Measurements from ENCODE around the gene PNPLA7. TPM values are rescaled to one million over a fixed set of nuclear protein-coding genes. Genes with fewer than 3 reads are reported as not detected.

PNPLA7 gene
- total and polyA plus RNA-seq, 2 of the 8 experiments (the other 6 are each of a cell fraction or from before 2014, with no cell fraction given), result 0.35 to 0.47 TPM

DNA sequence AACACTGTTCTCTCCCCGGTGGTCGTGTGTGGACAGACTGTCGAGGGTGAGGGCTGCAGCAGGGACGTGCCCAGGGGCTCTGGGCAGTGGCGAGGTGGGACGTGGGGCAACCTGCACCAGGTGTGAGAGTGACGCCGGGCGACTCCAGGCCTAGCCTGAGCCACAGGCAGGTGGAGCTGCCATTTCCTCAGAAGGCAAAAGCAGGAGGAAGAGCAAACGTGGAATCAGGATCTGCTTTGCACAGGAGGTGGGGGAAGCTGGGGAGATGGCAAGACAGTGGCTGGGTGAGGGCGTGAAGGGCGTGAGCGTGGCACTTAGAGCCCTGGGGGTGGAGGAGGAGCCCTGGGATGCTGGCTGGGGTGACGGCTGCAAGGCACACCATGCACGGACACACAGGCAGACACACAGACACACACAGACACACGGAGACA lies 51.5 kb downstream of the PNPLA7 start:
- H2BK5ac ChIP-seq (ENCODE audit: low read depth, low read length), result no peak overlapping the region
- no peak overlapping the region for H2BK20ac ChIP-seq (ENCODE audit: low read length)
- no peaks in the 10 kb centered on the region for H3K79me1 ChIP-seq (ENCODE audit: low read depth, low read length)
- no peak overlapping the region for H2BK120ac ChIP-seq (replicated peaks; ENCODE audit: low read depth, low read length)
- H3K14ac ChIP-seq (ENCODE audit: insufficient read length), result no peak overlapping the region
- POLR2A ChIA-PET (ENCODE audit: partially characterized antibody), result no interaction called here
- no peak for DNase-seq (ENCODE audit: low read depth in 1 of 2, low spot score in 2 of 2)
- TF ChIP-seq, protein P1, sequence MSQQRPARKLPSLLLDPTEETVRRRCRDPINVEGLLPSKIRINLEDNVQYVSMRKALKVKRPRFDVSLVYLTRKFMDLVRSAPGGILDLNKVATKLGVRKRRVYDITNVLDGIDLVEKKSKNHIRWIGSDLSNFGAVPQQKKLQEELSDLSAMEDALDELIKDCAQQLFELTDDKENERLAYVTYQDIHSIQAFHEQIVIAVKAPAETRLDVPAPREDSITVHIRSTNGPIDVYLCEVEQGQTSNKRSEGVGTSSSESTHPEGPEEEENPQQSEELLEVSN (IDR thresholded peaks at IDR 0.05), result no peak
- H3K18ac ChIP-seq (ENCODE audit: extremely low read depth, low read length), result no peak overlapping the region
- no peak overlapping the region for H3K4me3 ChIP-seq (ENCODE audit: extremely low read depth in 1 of 4, insufficient read depth in 2 of 4, low read depth in 3 of 4, low read length in 4 of 4)
- H3K9ac ChIP-seq (replicated peaks in 1 of 4; ENCODE audit: extremely low read depth in 1 of 4, low read depth in 3 of 4, low read length in 3 of 4), result no peak overlapping the region
- 0 out of 2 replicates have a peak overlapping the region, but pooled peaks have one; percentile 68 for H2BK12ac ChIP-seq (ENCODE audit: low read depth, low read length)
- H4K5ac ChIP-seq (ENCODE audit: insufficient read length, low read depth, low read length), result no peak overlapping the region
- H3K36me3 ChIP-seq (ENCODE audit: control insufficient read depth in 2 of 4, insufficient read depth in 4 of 4, low read length in 3 of 4), result no peaks in the 10 kb centered on the region
- H3K56ac ChIP-seq (replicated peaks; ENCODE audit: insufficient read length, low read depth, low read length), result no peak overlapping the region
- no peak overlapping the region for H3K4me2 ChIP-seq (ENCODE audit: insufficient read depth in 1 of 2, low read depth in 2 of 2, low read length in 2 of 2)
- no peaks in the 10 kb centered on the region for H3K79me2 ChIP-seq (ENCODE audit: control insufficient read depth in 1 of 2, insufficient read depth in 2 of 2, low read length in 2 of 2)
- no peak overlapping the region for H4K8ac ChIP-seq (ENCODE audit: extremely low read depth, insufficient read depth, low read length)
- no peak overlapping the region for H4K91ac ChIP-seq (replicated peaks; ENCODE audit: insufficient read length, low read length)
- no peak overlapping the region for H3K23ac ChIP-seq (ENCODE audit: insufficient read length)
- FAIRE-seq, result no peak
- no peak overlapping the region for H2AFZ ChIP-seq (ENCODE audit: low read length)
- CTCF ChIA-PET (ENCODE audit: partially characterized antibody), result interaction anchor here (1.6 kb wide), 2 partner anchors 11 to 54 kb away, joined by 6 to 8 read pairs; no protein-coding TSS in a partner anchor
- H2BK15ac ChIP-seq (ENCODE audit: low read length), result no peak overlapping the region
- H3K9me3 ChIP-seq (ENCODE audit: insufficient read depth in 2 of 2, low read depth in 1 of 2, low read length in 1 of 2), result peaks cover 0 to 24% of the 10 kb centered on the region in 2 experiments; a peak in 1 of 4 replicates
- H3K27ac ChIP-seq (ENCODE audit: low read depth, low read length), result no peak overlapping the region
- no peak overlapping the region for H3K4ac ChIP-seq (replicated peaks; ENCODE audit: insufficient read length, low read depth, low read length)
- H3K27me3 ChIP-seq (replicated peaks in 1 of 4; ENCODE audit: control insufficient read depth in 3 of 4, extremely low read depth in 1 of 4, insufficient read depth in 3 of 4, low read length in 3 of 4), result no peaks in the 10 kb centered on the region; a peak in 1 of 7 replicates
- H3K4me1 ChIP-seq (replicated peaks in 1 of 4; ENCODE audit: control insufficient read depth in 3 of 4, insufficient read depth in 4 of 4, low read length in 3 of 4), result no peaks in the 10 kb centered on the region
- WGBS, 2 experiments (ENCODE audit: extremely low coverage in 1 of 2, insufficient coverage in 1 of 2, insufficient read length in 1 of 2, insufficient replicate concordance in 2 of 2, low coverage in 1 of 2, low lambda C conversion rate in 2 of 2, missing lambda C conversion rate in 1 of 2), result 90% methylated on average over 15 of the region's 16 CpGs; no CpG with 5 or more reads in 1 of the 2 experiments
- H3K23me2 ChIP-seq (ENCODE audit: low read depth, low read length), result no peaks in the 10 kb centered on the region; the same call in 1 of the 2 replicates
- H2AK5ac ChIP-seq (ENCODE audit: low read depth, low read length), result peak overlapping the region; percentile 86; the same call in 1 of the 2 replicates
- H4K20me1 ChIP-seq (replicated peaks in 1 of 2; ENCODE audit: control insufficient read depth in 1 of 2, insufficient read depth in 2 of 2, low read length in 2 of 2), result peaks cover 0 to 5% of the 10 kb centered on the region in 2 experiments

Data from H1 (cell line).